WI38 (cell line): ENCODE data around the gene KRTAP10-10.

Experiments
- H3K4me3 ChIP-seq: 2 replicates; pipeline ENCODE4 v1.5.1; 2011; ENCODE audit warnings: low read depth, mild to moderate bottlenecking, control low read depth, low read length
- TF ChIP-seq, protein P1 (sequence below): IDR thresholded peaks from 2 replicates; pipeline ENCODE4 v1.5.1; 2012; ENCODE audit warnings: low read depth, mild to moderate bottlenecking, control low read depth, low read length

The KRTAP10-10 gene

DNA sequence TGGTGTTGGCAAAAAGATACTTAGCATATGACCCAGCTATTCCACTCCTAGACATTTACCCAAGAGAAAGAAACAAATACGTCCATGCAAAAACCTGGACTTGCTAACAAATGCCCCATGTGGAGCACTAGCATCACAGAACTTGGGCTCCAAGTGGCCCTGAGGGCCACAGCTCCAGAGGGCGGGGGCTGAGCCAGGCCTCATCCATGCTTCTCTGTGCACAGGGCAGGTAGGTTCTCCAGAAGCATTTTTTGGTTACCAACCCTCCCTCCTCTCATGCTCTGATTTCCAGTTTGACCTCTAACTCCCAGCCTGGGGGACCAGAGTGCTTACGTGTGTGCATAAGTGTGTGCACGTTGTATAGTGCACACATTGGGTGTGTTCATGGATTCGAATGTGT, 27.5 kb downstream of the KRTAP10-10 start:
- TF ChIP-seq, protein P1, sequence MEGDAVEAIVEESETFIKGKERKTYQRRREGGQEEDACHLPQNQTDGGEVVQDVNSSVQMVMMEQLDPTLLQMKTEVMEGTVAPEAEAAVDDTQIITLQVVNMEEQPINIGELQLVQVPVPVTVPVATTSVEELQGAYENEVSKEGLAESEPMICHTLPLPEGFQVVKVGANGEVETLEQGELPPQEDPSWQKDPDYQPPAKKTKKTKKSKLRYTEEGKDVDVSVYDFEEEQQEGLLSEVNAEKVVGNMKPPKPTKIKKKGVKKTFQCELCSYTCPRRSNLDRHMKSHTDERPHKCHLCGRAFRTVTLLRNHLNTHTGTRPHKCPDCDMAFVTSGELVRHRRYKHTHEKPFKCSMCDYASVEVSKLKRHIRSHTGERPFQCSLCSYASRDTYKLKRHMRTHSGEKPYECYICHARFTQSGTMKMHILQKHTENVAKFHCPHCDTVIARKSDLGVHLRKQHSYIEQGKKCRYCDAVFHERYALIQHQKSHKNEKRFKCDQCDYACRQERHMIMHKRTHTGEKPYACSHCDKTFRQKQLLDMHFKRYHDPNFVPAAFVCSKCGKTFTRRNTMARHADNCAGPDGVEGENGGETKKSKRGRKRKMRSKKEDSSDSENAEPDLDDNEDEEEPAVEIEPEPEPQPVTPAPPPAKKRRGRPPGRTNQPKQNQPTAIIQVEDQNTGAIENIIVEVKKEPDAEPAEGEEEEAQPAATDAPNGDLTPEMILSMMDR = no peak
- H3K4me3 ChIP-seq = no peak overlapping the region

DNA sequence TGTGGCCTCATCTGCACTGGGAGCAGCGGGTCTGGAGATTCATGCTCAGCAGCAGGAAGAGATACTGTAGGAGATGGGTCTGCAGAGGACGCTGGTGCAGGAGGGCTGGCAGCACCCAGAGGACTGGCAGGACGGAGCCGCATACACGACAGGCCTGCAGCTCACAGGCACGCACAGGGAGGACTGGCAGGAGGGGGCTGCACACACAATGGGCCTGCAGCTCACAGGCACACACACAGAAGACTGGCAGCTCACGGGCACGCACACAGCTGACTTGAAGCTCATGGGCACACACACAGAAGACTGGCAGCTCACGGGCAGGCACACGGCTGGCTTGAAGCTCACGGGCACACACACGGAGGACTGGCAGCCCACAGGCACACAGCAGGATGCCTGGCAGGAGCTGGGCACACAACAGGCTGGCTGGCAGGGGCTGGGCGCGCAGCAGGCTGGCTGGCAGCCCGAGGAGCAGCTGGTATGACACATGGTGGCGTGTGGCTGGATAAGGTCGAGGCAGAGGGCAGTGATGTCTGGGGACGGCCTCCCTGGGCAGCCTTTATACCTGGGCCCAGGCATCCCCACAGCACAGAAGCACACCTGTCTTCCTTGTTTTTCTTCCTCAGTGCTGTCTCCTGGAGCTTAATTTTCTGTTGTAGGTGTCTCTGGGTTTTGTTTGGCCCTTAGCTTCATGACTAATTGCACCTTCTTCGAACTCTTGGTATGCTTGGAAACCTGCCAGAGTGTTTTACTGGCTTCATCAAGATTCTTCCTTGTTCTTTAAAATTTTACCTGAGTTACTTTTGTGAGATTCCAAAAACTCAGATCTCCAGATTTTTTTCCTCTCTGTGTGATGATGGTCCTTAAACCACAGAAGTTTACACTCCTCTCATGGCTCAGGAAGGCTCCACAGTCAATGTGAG, 29.5 kb downstream of the KRTAP10-10 start, which contains the start of gene KRTAP12-2:
Gene KRTAP12-2 (minus strand): TSS at position 527 of the 920 bp plus-strand sequence. CDS start 41 bp downstream, at position 486.
- H3K4me3 ChIP-seq = no peak within 1 kb of the TSS
- TF ChIP-seq, protein P1 = no peak

DNA sequence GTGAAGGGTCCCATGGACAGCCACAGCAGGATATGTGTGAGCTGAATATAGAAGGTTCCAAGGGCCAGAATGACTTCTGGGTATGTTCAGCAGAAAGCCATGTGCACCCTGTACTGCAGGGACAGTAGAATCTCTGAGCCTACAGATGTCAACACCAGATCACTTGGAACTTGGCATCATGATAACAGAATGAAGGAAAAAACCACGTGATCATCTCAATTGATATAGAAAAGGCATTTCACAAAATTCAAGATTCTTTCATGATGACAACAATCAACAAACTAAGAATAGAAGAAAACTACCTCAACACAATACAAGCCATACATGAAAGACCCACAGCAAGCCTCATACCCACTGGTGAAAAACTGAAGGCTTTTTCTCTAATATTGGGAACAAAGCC, 30.5 kb downstream of the KRTAP10-10 start:
- TF ChIP-seq, protein P1 = no peak
- H3K4me3 ChIP-seq = no peak overlapping the region

DNA sequence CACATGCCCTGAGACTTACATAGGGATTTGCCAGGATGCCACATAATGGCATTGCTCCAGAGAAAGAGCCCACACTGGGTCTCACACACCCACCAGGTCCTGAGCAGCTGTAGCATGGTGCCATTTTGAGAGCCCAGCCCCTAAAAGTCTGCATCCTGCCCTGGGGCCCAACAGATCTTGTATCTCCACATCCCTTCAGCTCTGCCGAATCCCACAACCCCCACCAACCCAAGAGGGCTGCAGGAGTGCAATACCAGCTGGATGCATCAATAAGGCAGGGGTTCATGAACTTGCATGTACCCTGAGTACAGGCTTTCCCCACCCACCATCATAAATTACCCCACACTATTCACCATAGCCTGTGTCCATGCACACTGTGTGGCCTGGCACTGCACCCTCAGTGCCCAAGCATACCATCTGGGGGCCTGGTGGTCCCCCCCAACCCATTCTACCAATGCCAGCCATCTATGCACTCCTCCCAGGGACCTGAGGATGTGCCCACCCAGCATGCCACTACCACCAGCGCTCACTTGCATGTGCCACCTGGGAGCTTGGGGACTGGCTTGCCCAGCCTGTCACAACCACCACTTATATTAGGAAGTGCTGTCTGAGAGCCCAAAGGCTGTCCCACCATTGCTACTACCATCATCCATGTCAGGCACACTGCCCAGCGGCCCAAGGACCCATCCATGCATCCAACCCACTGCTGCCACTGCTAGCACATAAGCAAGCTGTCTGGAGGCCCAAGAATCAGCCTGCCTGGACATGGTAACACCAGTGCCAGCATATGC, 33.7 kb downstream of the KRTAP10-10 start:
- TF ChIP-seq, protein P1 = no peak
- H3K4me3 ChIP-seq = no peak overlapping the region

DNA sequence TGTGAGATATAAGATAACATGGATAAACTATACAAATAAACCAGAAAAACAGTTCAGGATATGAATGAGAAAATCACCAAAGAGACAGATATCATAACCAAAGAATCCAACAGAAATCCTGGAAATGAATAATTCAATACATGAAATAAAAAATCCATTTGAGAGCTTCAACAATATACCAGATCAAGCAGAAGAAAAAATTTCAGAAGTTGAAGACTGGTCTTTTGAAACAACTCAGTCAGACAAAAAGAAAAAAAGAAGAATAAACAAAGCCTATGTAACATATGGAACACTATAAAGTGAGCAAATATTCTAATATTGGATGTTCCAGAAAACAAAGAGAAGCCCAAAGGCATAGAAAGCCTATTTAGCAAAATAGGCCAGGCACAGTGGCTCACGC, 34.8 kb downstream of the KRTAP10-10 start:
- TF ChIP-seq, protein P1 = no peak
- no peak overlapping the region for H3K4me3 ChIP-seq

DNA sequence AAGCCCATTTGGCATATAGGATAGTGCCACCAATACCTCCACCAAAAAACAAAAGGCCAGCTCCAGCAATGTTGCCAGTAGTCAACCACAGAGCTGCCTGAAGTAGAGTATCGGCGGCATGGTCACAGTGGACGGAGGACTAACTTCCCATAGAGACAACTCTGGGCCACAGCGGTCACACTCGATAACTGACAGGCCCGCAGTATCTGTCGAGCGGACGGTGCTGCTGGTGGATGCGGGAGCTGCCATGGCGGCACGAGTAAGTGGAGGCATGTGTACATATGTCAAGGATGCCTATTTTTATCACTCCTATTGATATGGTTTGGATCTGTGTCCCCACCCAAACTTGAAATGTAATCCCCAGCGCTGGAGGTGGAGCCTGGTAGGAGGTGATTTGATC, 40.7 kb downstream of the KRTAP10-10 start:
- TF ChIP-seq, protein P1 = no peak

More for the DNA sequence above, 40.7 kb downstream of the KRTAP10-10 start:
- H3K4me3 ChIP-seq = no peak overlapping the region
